Pancreas (tissue), 10 donors: Measurements from ENCODE around the gene ZNF521. TPM values are rescaled to one million over a fixed set of nuclear protein-coding genes. Genes with fewer than 3 reads are reported as not detected.

Experiments
- ATAC-seq, 4 donors: fragments of 200-7000 bp; cut with Tn5 transposase; one replicate each; pipeline versions ENCODE4 v1.8.0 to v1.9.1; 2020; ENCODE audit warnings: mild to moderate bottlenecking in 4 of 4, moderate library complexity in 4 of 4
- DNase-seq, 6 donors: peaks; one replicate each; pipeline ENCODE4 v3.0.0-alpha.2; 2020
- FAIRE-seq: peaks from 2 replicates; lab custom pipeline; 2012; peaks lifted over from hg19 to GRCh38; lab: Jason Lieb, UNC
- H3K27ac ChIP-seq, 4 donors: fragments of 200-600 bp; sonication (generic); 1 replicate in 3 of 4; 2 replicates in 1 of 4; pipeline versions ENCODE4 v1.5.0 to v1.8.0; 2020
- H3K27me3 ChIP-seq, 4 donors: fragments of 200-600 bp; one replicate each; pipeline ENCODE4 v1.8.0; 2021
- H3K36me3 ChIP-seq, 3 donors: fragments of 200-600 bp; sonication (generic) in 1 of 3; one replicate each; pipeline versions ENCODE4 v1.5.0 to v1.8.0; 2020 to 2021
- H3K4me1 ChIP-seq, 3 donors: fragments of 200-600 bp; one replicate each; pipeline ENCODE4 v1.8.0; 2021
- H3K4me3 ChIP-seq, 4 donors: fragments of 200-600 bp; sonication (generic) in 2 of 4; one replicate each; pipeline versions ENCODE4 v1.5.0 to v1.8.0; 2020 to 2021
- H3K9me3 ChIP-seq, 4 donors: fragments of 200-600 bp; one replicate each; pipeline ENCODE4 v1.8.0; 2021
- WGBS, 2 donors: extraction: QIAGEN DNeasy Blood & Tissue Kit; methylation state at CpG; one replicate each; pipeline ENCODE4 v1.1.7; 2013; 5-methylcytosine and 5-hydroxymethylcytosine counted together
- intact Hi-C, 3 donors: fragments of 100-400 bp; cut with DNase I; formaldehyde crosslinking; loops; one replicate each; pipeline versions ENCODE4 v1.11.1 to v1.14.2; 2022
- polyA plus RNA-seq, 2 donors: library from polyadenylated mRNA; stranded (reverse); fragments of 200-250 nt; gene quantifications; one replicate each; pipeline ENCODE4 v1.2.3, GENCODE V29; 2013
- total RNA-seq, 6 donors: library from RNA; stranded (reverse); fragmentation: NEBNext Ultra II Directional in 4 of 6; extraction: Animal tissue kit (Norgen Biotek cat#: 25700) in 4 of 6; gene quantifications; one replicate each; pipeline versions ENCODE4 v1.2.1 to v1.2.4, GENCODE V29; 2021 to 2023
- TF ChIP-seq, protein P1 (sequence below), 4 donors: fragments of 200-600 bp; sonication (generic) in 3 of 4; IDR thresholded peaks; one replicate each; pipeline versions ENCODE4 v1.5.0 to v1.8.0; 2021; ENCODE audit warnings: antibody characterized with exemption in 4 of 4
- donor health status: healthy with polysubstance abuse.
- donor health status: DM: no; HTN: no; CAD: no; lungs with moderate emphysema.
- donor health status: DM: no; HTN: no; CAD: no.
- donor health status: control.
- donor health status: control.
- donor health status: Bipolar disorder and iron deficiency.
- donor health status: DM: yes; HTN: yes; CAD: no.
- donor health status: DM: no; HTN: no; CAD: no.
- donor health status: DM: no; HTN: no; CAD: no.
- donor health status: DM: yes; HTN: yes; CAD: no.

The ZNF521 gene
- total and polyA plus RNA-seq, 8 donors, result 0.42 to 6.0 (median 1.5) TPM

DNA sequence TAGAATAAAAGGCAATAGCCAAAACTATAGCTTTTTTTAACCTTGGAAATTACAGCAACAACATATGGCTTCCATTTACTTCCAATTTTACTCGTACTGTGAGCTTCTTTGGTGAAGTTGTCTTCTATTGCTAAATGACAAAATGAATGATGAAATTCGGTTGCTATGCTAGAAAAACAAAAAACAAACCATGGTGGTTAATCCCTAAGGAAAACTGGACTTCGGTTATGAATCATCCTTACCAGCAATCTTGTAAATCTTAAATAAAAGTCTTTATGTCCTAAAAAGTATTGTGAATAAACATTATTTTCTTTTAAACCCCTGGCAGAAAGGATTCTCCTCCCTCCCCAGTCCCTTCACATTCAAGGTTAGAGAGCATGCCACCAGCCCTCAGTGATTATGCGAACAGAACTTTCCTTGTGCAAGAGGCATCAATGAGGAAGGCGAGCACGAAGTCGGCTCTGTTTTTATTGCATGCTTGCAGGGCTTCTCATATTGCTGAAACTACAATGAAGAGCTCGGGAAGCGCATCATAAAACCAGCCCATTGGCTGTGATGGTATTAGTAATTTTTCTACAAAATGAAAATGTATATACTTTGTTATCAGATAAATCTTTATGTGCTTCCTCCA, 62.9 kb downstream of the ZNF521 start:
- TF ChIP-seq, protein P1, sequence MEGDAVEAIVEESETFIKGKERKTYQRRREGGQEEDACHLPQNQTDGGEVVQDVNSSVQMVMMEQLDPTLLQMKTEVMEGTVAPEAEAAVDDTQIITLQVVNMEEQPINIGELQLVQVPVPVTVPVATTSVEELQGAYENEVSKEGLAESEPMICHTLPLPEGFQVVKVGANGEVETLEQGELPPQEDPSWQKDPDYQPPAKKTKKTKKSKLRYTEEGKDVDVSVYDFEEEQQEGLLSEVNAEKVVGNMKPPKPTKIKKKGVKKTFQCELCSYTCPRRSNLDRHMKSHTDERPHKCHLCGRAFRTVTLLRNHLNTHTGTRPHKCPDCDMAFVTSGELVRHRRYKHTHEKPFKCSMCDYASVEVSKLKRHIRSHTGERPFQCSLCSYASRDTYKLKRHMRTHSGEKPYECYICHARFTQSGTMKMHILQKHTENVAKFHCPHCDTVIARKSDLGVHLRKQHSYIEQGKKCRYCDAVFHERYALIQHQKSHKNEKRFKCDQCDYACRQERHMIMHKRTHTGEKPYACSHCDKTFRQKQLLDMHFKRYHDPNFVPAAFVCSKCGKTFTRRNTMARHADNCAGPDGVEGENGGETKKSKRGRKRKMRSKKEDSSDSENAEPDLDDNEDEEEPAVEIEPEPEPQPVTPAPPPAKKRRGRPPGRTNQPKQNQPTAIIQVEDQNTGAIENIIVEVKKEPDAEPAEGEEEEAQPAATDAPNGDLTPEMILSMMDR (IDR thresholded peaks at IDR 0.05), result no peak
- peak; percentile 56 for FAIRE-seq
- WGBS, 2 donors, result 46 to 56% methylated on average over 9 of the region's 9 CpGs
- Histone ChIP-seq H3K9me3 (no peaks in the 10 kb centered on the region), H3K27me3 (peaks cover 0 to 7% (median 0%) of the 10 kb centered on the region in 4 donors), H3K4me1 (no peaks in the 10 kb centered on the region), H3K36me3 (no peaks in the 10 kb centered on the region), H3K4me3 (no peak overlapping the region), H3K27ac (no peak overlapping the region)
- ATAC-seq, result peak in 1 of 4 donors; percentile 51
- intact Hi-C loops, result no loop called here
- DNase-seq, result no peak

DNA sequence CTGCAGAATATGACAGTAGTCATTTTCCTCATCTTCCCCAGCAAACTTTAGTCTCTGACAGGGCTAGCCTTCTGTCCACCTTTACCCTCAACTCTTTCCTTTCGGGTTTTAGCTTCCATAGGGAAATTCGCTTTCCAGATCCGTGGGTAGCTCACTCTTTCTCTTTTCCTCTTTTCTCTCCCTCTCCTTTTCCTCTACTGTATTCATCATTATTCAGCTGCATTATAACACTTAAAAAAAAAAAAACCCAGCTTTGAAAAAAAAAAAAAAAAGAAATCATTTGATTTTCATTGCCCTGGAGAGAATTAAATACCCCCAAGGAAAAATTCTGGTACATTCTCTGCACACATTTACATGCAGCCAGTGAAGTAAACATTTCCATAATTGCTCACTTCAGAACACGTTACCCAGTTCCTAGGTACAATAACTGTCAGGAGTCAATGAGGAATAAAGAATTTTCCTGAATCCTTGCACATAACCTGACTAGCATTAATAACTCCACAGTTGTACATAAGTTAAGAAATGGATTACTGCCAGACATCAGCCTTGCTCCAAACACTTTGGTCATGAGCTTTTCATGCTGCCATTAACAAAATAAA, 63.5 kb downstream of the ZNF521 start:
- WGBS, 2 donors, result 47 to 60% methylated on average over 4 of the region's 4 CpGs
- no peak overlapping the region for H3K27ac ChIP-seq

DNA sequence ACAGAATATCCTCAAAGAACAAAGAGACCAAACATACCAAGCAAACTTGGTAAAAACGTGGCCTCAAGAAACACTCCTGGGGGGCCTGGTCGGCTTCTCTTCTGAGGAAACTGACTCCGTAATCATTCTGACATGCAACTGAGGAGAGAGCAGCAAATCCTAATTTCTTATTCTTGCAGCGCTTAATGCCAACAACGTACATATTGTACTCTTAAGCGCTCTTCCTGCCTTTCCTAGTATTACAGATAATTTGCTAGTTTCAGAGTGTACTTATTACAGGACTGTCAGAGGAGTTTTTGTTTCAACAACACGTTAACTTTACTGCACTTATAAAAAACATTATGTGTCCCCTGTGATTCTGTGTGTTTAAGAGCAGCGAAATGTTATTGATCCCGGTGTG, 64.9 kb downstream of the ZNF521 start:
- H3K9me3 ChIP-seq, result no peaks in the 10 kb centered on the region
- intact Hi-C loops, result no loop called here
- no peaks in the 10 kb centered on the region for H3K4me1 ChIP-seq
- no peak for FAIRE-seq
- 44 to 51% methylated on average over 9 of the region's 9 CpGs for WGBS, 2 donors
- H3K4me3 ChIP-seq, result no peak overlapping the region
- no peak for DNase-seq
- no peak for ATAC-seq
- no peaks in the 10 kb centered on the region for H3K36me3 ChIP-seq
- TF ChIP-seq, protein P1 (IDR thresholded peaks at IDR 0.05), result no peak
- H3K27me3 ChIP-seq, result peaks cover 0 to 7% (median 0%) of the 10 kb centered on the region in 4 donors
- no peak overlapping the region for H3K27ac ChIP-seq

More for the DNA sequence above, 63.5 kb downstream of the ZNF521 start:
- Histone ChIP-seq H3K4me1 (no peaks in the 10 kb centered on the region), H3K36me3 (no peaks in the 10 kb centered on the region), H3K27me3 (peaks cover 0 to 7% (median 0%) of the 10 kb centered on the region in 4 donors), H3K9me3 (no peaks in the 10 kb centered on the region), H3K4me3 (no peak overlapping the region)
- ATAC-seq, result no peak
- FAIRE-seq, result no peak
- intact Hi-C loops, result no loop called here
- TF ChIP-seq, protein P1 (IDR thresholded peaks at IDR 0.05), result no peak
- DNase-seq, result no peak

DNA sequence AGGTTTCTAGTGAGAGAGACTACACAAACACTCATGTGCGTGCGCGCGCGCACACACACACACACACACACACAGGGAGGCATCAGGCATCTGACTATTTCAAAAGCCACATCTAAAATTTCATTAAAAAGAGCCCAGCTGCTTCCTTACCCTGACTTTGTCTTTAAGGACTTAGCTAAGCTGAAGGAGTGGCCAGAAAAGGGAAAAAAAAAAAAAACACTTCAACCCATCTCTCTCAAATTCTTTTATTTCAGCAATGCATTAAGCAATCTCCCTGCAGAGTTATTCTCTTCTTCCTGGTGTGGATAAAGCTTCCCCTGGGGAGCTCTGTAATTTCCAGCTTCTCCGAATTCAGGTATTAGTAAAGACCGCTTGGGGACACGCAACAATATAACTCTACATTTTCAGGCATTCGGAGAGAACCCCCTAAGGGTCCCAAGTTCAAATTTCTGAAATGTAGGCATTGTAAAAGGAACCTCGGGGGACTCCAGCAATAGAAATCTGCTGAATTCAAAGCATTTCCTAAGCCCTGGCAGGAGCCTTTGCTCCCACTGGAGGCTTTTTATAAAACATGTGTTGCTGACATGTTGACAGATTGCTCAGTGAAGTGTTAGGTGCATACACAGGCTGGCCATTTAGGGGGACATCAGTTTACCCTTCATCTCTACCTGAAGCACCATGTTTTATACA, 67.0 kb downstream of the ZNF521 start:
- 62 to 63% methylated on average over 10 of the region's 10 CpGs for WGBS, 2 donors
- TF ChIP-seq, protein P1 (IDR thresholded peaks at IDR 0.05), result no peak
- no peaks in the 10 kb centered on the region for H3K4me1 ChIP-seq
- intact Hi-C loops, result no loop called here
- FAIRE-seq (no peak), ATAC-seq (peak in 3 of 4 donors; percentile 14 to 34 (median 15)), DNase-seq (no peak)
- no peak overlapping the region for H3K27ac ChIP-seq
- H3K27me3 ChIP-seq, result peaks cover 0 to 4% (median 0%) of the 10 kb centered on the region in 4 donors
- H3K36me3 ChIP-seq, result no peaks in the 10 kb centered on the region
- no peak overlapping the region for H3K4me3 ChIP-seq
- H3K9me3 ChIP-seq, result no peaks in the 10 kb centered on the region
